Germinal center (tissue), 1 donor: ENCODE results near the gene MORC1.

Experiments used
- DNase-seq: peaks from one replicate; pipeline ENCODE4 v3.0.0; 2012; ENCODE audit warnings: mixed read lengths, low spot score

Gene MORC1

DNA sequence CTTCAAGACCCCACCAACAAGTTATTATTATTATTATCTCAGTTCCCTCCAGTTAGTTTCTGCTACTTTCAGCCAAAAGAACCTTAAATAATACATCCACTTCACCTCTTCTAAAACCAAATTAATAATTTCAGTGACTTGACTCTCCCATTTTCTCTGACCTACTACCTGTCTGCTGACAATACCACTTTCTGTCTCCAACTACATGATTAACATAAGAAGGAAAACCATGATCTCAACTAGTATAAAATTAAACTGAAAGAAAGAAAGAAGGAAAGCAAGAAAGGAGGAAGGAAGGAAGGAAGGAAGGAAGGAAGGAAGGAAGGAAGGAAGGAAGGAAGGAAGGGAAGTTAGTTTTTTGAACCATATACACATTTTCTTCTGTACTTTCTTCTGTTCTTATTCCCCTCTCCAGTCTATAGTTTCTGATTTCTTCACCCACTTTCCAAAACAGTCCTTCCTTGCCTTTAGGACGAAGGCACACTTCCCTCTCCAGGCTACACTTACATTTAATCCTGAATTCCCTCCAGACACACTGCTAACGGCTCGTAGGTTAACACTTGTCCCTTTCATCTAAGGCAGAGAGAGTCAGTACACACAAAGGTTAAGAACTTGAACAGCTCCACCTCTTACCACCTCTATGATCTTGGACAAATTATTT, 84.8 kb downstream of the MORC1 start:
- DNase-seq, result no peak

DNA sequence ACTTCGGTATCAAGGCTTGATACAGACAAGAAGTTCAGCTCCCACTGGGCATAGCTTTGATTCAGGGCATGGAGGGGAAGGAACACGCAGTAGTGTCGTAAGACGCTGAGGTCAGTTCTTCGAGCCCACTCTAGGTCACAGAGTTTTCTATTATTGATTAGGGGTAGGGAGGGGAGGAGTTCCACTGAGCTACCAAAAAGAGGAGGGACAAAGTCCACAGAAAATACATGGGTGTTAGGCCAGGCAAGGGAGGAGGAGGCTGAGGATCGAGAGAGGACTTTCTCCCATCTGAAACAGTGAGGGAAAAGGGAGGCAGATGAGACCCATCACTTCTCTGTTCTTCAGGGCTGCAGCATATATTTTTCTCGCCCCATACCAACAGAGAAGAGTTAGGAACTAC, 89.2 kb downstream of the MORC1 start:
- no peak for DNase-seq

DNA sequence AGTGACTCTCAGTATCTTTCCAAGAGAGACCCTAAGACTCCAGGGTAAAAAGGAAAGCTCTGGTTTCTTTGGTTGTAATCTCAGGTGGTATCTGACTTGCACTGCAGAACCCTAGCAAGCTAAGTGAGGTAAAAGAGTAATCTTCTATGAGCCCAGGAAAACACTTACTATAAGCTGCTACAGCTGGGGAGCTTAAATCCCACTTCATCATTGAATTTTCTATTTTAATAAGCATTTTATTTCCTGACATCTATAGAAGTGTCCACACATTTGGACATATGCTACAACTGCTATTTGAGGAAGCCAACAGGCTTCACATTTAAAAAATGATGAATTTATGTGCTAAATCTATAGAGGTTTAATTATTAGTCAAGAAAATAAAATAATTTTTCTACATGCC, 91.1 kb downstream of the MORC1 start:
- DNase-seq, result no peak

DNA sequence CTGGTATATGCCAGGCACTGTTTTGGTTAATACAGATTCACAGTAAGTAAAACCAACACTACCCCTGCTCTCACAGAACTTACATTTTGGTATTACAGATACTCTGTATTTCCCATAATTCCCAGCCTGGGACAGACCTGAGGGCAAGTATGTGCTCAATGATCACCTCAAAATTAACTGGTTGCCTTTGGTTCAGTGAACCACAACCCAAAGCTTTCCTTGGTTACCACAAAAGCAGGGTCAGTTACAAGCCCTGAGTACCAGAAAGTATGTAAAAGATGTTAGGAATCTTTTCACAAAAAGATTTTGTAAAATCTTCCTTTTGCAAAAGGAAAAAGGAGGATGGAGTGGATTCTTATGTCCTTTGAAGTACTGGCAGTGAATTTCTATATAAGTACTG, 92.0 kb downstream of the MORC1 start:
- no peak for DNase-seq

DNA sequence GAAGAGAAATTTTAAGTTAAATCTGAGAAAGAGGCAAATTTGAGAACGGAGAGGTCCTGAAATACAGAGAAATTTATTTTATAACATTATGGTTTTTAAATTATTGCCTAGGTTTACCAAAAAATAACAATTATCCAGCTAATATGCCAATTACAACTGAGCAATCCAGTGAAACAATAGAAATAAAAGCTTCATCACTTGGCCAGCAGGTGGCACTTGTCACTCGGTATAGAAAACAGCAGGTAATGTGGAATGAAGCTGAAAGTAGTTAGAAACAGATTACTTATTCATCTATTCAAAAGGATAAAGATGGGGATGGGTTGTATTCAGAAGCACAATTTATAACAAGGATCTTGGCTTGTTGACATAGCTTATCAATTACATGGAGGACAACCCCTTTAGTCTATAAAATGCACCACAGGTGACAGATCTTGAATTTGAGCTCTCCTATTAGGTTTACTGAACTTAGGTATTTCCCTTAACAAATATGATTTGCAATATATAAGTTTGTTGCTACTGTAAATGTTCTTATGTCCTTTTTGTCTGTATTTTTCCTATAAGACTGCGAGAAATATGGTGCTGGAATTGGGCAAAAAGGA, 94.2 kb downstream of the MORC1 start:
- peak; percentile 10 for DNase-seq

DNA sequence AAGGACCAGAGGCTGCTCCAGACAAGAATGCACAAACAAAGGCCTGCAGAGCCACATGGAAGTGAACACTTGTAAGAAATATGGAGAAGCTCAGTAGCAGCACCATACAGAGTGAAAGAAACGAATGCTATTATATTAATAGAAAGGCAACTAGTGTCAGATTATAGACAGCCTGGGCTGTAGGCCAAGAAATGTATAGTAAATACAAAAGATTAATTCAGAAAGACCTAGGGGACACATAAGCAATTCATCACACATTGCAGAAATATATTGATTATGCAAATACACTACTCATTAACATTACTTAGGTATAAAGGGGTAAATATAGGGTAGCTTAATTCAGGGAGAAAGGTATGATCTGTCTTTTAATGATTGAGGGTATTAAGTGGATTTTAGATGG, 94.8 kb downstream of the MORC1 start:
- DNase-seq, result no peak

DNA sequence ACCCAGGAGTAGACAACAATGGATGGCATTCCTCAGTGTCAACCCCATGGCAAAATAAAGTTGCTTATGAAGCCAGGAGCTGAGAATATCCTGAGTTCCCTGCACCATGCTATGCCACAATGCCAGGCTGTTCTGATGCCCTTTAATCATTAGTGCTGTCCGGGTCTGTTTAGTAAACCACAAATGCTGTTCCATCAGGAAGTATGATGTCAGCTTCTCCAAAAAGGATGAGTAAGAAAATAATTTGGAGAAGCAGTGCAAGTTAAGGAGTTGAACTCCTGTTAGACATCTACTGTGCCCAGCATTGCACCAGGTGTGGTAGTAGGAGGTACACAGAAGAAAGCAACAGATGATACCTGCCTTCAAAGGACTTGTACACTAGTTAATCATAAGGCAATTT, 96.4 kb downstream of the MORC1 start:
- DNase-seq, result no peak

DNA sequence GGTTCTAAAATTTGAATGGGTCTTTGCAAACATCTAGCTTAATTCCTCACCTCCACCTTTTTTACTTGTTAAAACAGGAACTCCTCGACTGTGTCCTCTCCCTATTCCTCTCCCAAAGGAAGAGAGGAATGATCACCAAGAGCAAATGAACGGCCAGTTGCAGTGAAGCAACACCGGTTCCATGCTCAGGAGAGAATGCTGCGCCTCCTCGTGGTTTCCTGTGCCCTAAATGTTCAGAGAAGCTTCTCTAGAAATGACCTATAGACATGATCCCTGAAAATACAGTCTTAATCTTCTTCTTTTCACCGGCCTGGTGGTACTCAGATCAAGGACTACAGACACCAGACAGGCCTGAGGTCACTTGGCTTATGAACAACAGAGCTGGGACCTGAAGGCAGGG, 99.1 kb downstream of the MORC1 start:
- DNase-seq, result no peak

DNA sequence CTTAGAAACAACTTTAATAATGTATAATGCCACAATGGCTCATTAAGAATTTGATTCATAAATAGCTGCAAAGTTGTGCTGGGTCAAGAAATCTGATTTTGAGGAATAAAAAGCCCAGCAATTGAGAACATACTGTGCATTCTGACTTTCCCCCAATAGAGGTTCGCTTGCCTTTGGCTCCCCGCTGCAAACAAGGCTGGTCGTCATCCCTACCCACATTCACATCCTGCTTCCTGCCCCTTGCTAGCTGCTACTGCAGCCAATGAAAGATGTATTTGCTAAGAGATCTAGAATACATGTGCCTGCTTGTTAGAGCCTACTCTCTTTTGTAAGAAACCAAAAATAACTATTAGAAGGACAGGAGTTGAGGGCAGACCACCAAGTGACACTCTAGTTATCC, 112.5 kb downstream of the MORC1 start:
- no peak for DNase-seq

DNA sequence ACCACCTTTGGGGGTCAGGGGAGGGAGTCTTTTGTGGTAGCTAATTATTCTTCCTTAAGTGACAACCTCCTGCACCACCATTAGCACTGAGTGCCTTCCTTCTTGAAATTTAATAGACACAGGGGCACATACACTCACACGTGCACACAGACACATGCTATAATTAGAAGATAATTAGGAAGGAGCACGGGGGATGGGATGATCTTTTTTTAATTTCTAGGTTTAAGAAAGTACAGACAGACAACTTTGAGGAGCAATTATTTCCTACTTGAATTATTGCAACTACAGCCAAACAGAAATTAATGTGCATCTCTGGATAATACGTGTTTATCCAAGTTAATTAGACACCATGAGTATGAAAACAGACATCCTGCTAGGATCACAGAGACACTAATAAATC, 119.5 kb downstream of the MORC1 start:
- no peak for DNase-seq

DNA sequence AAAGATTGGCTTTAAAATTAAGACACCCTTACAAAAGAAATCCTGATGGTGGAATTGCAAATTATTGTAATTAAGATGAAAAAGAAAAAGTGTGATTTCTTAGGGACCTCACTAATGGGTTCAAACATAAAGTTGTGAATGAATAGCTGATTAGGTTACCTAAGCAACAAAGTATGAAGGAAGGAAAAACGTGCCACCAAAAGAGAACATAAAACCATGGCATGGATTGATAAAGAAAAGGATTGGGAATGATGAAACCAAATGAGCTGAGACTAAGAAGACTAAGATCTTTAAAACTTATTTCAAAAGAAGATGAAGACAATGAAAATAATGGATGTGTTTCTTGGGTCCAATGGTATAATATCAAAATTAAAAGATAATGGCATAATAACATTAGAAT, 132.1 kb downstream of the MORC1 start:
- no peak for DNase-seq

DNA sequence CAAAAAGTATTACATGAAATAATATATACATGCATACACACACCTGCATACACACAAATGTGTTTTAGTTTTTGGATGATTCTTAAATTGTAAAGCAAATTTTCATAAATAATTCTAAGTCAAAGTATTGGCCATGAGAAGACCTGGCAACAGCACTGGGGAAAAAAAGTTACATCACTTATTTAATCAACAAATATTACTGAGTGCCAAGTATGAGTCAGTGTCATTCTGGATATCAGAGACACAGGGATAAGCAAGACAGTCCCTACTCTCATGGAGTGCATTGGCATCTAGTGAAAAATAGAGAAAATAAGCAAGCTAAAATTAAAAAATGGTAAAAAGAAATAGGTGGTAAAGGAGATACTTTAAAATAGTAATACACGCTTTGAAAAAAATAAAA, 134.9 kb downstream of the MORC1 start:
- no peak for DNase-seq

DNA sequence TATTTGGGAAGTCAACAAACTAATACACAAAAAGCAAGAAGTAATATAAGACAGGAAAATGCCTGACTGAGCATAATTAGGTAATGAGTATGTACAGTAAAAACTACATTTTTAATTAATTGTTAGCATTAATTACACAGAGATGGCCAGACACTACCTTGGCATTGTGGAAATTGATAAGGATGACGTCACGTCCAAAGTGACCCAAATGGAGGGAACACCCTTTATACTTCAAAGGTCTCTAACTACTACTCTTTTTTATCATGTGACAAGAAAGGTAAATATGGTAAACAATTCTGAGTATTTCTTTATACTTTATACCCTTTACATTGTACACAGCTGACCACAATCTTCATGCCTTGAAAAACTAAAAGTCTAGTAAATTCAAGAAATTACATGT, 141.9 kb downstream of the MORC1 start:
- DNase-seq, result no peak

DNA sequence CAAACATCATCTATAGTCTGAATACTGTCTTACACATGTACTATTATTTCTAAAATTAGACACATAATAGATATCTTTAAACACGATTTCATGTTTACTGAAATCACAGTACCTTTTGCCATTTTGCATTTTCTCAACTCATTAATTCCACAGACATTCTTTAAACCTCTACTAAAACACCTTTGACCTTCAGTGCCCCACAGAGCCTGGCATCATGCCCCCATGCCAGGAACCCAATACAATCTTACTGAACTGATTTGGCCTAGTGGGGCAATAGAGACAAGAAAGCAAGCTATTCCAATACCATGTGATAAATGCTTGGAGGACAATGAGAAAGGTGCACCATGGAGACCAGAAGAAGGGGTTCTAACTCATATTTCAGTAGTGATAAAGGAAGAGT, 144.9 kb downstream of the MORC1 start:
- DNase-seq, result no peak

DNA sequence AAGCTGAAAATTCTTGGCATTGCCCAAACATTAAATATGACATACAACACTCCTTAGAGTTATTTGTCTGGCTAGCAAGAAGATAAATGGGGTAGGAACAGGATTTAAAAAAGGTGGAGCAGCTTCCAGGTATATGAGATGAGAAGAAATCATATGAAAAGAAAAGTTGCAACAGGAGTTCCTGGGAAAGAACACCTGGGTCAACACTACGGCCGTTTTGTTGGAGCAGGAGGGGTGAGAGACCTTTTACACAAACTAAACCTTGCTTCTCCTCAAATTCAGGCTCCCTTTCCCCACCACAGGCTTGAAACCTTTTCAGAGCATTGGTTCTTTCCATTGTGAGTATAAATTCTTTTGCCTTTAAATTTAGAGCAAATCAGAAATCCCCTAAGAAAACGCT, 145.5 kb downstream of the MORC1 start:
- no peak for DNase-seq

DNA sequence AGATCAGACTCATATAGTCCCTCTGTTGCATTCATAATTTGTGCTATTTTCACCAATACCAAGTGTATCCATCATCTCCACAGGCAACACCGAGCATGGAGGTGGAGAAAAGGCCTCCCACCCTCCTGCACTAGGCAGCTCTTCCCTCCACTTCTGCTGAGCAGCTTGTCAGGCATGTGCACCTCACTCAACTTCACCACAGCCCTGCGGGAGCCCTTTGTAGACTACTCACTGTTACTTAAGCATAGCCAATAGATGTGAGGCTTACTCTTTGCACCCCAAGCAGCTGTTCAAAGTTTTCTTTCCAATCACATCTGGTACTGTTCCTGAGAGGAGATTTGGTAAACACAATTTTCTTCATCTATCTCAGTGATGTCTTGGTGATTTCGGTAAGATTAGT, 147.4 kb downstream of the MORC1 start:
- no peak for DNase-seq

DNA sequence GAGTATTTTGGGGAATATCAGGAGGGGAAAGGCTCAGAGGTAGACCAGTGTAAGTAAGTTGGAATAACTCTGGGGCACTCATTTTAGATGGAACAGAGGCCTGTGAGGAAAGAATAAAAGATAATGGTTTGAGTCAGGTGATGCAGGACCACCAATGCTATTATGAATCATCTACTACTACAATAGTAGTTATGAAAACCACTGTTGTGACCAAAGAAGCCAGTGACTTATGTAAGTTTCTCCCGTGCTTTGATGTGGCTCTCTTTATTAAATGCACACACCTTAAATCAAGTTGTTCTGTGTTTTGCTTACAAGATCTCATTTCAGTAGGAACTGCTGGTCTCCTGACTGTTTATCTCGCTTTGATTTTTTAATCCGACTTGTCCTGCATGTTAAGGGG, 151.2 kb downstream of the MORC1 start:
- DNase-seq, result no peak

DNA sequence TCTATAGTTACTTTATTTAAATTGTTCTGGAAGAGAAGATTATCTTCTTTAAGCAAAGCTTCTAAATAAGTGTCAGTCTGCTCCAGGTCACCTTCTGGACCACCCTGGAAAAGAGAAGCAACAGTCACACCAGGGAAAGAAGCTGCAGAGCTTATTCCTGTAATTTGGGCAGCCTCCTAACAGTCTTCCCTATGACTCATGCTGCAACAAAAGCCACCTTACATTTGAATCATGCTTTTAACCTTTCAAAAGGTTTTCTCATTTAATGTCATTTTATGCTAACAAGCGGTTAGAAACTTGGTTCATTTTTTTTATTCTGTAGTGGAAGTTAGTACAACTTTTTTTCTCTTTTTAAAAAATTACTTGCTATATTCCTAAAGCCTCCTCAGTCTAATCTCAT, 158.9 kb downstream of the MORC1 start:
- DNase-seq, result no peak

DNA sequence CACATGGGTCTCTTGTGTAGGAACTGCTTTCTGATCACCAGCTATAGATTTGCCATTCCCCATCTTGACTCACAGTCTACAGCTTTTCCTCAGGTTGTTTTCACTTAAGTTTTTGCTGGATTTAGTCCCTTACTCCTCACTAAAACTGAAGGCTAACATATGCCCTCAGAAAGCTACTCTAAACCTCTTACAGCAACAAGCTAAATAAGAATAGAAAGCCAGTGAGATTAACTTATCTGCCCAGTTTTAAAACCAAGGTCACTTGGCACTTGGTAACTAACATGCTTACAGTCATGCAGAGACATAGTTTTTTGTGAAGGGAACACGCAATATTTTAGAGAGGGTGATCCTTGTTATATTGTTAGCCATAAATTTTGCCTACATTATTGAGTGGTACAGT, 164.2 kb downstream of the MORC1 start, which contains the start of gene GUCA1C:
TSS of gene GUCA1C (minus strand) at position 180 of the 400 bp plus-strand sequence. CDS start at position 63, 117 bp downstream.
- DNase-seq, result no peak

DNA sequence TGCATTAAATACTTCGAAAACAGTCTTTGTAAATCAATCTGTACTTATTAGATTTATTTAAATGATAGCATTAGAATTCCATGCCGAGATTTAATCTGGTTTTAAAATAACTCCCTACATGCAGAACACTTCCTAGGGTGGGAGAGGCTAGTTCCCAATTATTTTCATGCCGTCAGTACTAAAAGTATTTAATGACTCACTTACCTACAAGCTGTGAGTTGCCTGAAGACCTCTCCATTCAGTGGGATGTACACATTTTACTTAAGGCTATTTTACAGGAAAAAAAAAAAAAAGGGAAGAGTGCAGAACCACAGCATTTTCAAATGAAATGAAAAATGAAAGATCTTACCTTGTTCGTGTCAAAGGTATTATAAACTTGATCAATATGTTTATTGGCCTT, 164.7 kb downstream of the MORC1 start:
- no peak for DNase-seq

DNA sequence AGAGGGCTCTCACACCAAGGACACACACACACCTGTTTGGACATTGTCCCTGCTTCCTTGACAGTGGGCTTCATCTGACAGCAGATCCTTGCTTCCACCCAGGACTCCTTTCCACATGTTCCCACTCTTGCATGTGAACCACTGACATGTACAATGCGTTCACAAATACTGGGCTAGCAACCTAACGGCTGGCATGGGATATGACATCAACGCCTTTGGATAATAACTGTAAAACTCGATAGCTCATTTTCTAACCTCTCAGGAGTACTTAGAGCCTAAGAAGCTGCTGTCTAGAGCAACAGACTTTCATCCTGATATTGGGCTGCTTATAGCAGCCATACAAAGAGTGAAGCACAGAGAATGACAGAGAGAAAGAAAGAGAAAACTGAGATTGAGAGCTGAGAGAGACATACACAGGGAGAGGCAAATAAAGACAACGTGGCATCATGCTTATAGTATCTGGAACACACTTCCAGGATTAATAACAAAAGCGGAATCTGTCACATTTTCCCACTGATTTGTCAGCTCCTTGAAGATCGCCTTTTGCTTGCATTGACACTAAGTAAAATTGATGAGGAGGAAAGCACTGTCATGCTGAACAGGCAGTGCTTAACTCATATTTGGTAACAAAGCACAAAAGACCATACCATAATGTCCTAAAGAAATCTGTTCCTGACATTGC, 166.0 kb downstream of the MORC1 start:
- DNase-seq, result no peak

DNA sequence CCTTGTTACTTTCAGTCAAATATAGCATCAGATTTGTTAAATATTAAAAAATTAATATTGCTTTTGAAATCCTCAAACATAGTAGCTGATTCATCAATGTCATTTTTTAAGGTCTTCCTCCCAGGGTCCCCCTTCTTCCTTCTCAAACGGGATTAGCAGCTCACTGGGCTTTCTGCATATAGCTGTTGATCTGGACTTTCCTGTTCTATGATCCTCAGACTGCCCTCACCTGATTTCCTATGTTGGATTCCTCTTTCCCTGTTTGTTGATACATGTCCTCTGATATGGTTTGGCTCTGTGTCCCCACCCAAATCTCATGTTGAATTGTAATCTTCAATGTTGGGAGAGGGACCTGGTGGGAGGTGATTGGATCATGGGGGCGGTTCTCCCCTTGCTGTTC, 170.1 kb downstream of the MORC1 start:
- no peak for DNase-seq
